Colonic mucosa (tissue), 4 donors: ENCODE results near the gene FKBP2. TPM values are rescaled to one million over a fixed set of nuclear protein-coding genes. Genes with fewer than 3 reads are reported as not detected.
A peak's percentile ranks its signal among the peaks of the same experiment; 100 is the strongest.

ENCODE experiments used
- DNase-seq: peaks from one replicate; pipeline ENCODE4 v3.0.0-alpha.2; 2020
- H3K27ac ChIP-seq: fragments of 200-600 bp; one replicate; pipeline ENCODE4 v1.8.0; 2021
- H3K27me3 ChIP-seq: fragments of 200-600 bp; one replicate; pipeline ENCODE4 v1.8.0; 2021
- H3K36me3 ChIP-seq: fragments of 200-600 bp; one replicate; pipeline ENCODE4 v1.8.0; 2021
- H3K4me1 ChIP-seq: fragments of 200-600 bp; one replicate; pipeline ENCODE4 v1.8.0; 2021; ENCODE audit warnings: mild to moderate bottlenecking
- H3K4me3 ChIP-seq: fragments of 200-600 bp; one replicate; pipeline ENCODE4 v1.8.0; 2021
- H3K9ac ChIP-seq, 2 donors: one replicate each; pipeline ENCODE4 v1.7.0; 2013; ENCODE audit warnings: control low read depth in 2 of 2, low read depth in 2 of 2, low read length in 2 of 2
- H3K9me3 ChIP-seq: fragments of 200-600 bp; one replicate; pipeline ENCODE4 v1.8.0; 2021
- CTCF ChIP-seq: fragments of 200-600 bp; IDR thresholded peaks from one replicate; pipeline ENCODE4 v1.8.0; 2022; ENCODE audit warnings: antibody characterized with exemption, mild to moderate bottlenecking
- intact Hi-C: fragments of 100-400 bp; cut with DNase I; formaldehyde crosslinking; loops from one replicate; pipeline ENCODE4 v1.14.1; 2022
- total RNA-seq, 2 donors: library from RNA; stranded (reverse); fragmentation: NEBNext Ultra II Directional in 1 of 2; extraction: Animal tissue kit (Norgen Biotek cat#: 25700) in 1 of 2; gene quantifications; one replicate each; pipeline ENCODE4 v1.2.1, GENCODE V29; 2021
- donor health status: healthy.
- donor health status: DM: no; HTN: no; CAD: no.
- donor health status: DM: no; HTN: no; CAD: no.

Gene FKBP2
- total RNA-seq, 2 donors from 2014 or later = 71.7 to 104 TPM

DNA sequence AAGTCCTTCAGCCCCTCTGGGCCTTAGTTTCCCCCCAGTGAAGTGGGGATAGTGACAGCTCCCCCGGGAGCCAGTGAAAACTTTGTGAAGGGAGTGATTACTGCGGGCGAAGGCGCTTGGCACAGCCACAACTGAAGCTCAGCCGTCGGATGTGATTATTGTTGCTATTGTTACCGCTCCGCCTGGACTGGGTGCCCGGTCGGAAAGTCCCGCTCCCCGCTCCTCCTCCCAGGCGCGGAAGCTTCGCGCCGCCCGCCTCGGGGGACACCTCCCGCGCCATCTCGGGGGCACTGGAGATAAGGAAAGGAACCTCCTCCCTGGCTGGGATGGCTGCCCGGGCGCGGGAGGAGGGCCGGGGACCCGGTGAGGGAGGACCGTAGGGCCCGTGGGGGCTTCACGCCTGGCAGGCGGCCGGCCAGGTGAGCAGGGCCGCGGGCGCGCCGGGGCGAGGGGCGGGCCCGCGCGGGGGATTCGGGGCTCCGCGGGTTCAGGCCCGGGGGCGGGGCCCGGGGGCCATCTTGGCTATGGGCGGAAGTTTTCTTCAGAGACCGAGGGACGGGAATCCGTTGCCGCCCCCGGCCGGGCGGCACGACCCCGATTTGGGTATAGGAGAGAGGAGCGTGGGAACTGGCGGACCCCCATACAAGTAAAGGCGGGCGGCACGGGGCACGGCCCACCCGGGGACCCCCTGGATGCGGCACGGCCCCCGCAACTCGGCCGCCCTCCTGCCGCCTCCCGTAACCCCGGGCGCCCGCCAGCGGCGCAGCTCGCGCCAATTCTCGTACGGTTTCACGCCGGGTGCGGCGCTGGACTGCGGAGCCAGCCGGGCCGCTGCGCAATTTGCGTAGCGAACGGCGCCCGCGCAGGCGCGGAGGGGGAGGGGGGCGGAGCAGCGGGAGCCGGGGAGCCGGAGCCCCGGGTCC is 44.3 kb downstream of the FKBP2 start, which contains the start of gene GPR137:
Gene GPR137, plus strand, starts transcription at position 887 of the 923 bp plus-strand sequence. CDS start 677 bp downstream, outside the sequence.
- Histone ChIP-seq H3K4me3 (peak within 1 kb of the TSS; percentile 77), H3K27me3 (peaks cover 2% of the 10 kb centered on the region), H3K27ac (peak within 1 kb of the TSS; percentile 96), H3K9ac (peak within 1 kb of the TSS; percentile 88 to 94), H3K9me3 (no peaks in the 10 kb centered on the region), H3K36me3 (no peaks in the 10 kb centered on the region), H3K4me1 (peaks cover 11% of the 10 kb centered on the region)
- peak; percentile 91 for DNase-seq
- intact Hi-C loops = no loop called here
- no peak for TF ChIP-seq CTCF

- H3K27ac ChIP-seq = peak overlapping the region; percentile 96
- peaks cover 11% of the 10 kb centered on the region for H3K4me1 ChIP-seq
- H3K9ac ChIP-seq = peak overlapping the region; percentile 84 to 88
Observed at GRCh38 chr11:64285885-64286800, 45.2 kb downstream of the FKBP2 start.

DNA sequence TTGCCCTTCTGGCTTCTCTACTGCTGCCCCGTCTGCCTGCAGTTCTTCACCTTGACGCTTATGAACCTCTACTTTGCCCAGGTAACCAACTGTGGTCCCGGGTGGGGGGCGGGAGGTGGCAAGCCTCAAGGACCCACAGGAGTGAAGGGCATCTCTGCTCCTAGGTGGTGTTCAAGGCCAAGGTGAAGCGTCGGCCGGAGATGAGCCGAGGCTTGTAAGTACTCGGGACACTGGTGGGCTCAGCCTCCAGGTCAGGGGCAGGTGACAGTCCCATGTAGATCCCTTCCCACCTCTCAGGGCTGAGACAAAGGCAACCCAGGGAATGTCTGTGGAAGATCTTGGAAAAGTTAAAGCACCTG is 45.9 kb downstream of the FKBP2 start:
- Histone ChIP-seq H3K27me3 (peaks cover 18% of the 10 kb centered on the region), H3K4me3 (no peak overlapping the region), H3K9me3 (no peaks in the 10 kb centered on the region), H3K9ac (peak overlapping the region in 1 of 2 donors; percentile 84), H3K4me1 (peaks cover 11% of the 10 kb centered on the region), H3K27ac (no peak overlapping the region), H3K36me3 (no peaks in the 10 kb centered on the region)
- DNase-seq = no peak
- intact Hi-C loops = no loop called here
- no peak for TF ChIP-seq CTCF

More at GRCh38 chr11:64285885-64286800, 45.2 kb downstream of the FKBP2 start:
- H3K9me3 ChIP-seq = no peaks in the 10 kb centered on the region
- no peaks in the 10 kb centered on the region for H3K36me3 ChIP-seq
- peaks cover 12% of the 10 kb centered on the region for H3K27me3 ChIP-seq
- intact Hi-C loops = no loop called here
- H3K4me3 ChIP-seq = peak overlapping the region; percentile 77
- no peak for DNase-seq
- TF ChIP-seq CTCF = no peak

- no peaks in the 10 kb centered on the region for H3K36me3 ChIP-seq
- H3K27me3 ChIP-seq = peaks cover 28% of the 10 kb centered on the region
- peaks cover 14% of the 10 kb centered on the region for H3K4me1 ChIP-seq
- no peak for DNase-seq
- no peaks in the 10 kb centered on the region for H3K9me3 ChIP-seq
- H3K27ac ChIP-seq = no peak overlapping the region
- no peak overlapping the region for H3K4me3 ChIP-seq
- no peak for TF ChIP-seq CTCF
- H3K9ac ChIP-seq = no peak overlapping the region
- intact Hi-C loops = no loop called here
Observed at GRCh38 chr11:64287676-64288352, 46.9 kb downstream of the FKBP2 start.

DNA sequence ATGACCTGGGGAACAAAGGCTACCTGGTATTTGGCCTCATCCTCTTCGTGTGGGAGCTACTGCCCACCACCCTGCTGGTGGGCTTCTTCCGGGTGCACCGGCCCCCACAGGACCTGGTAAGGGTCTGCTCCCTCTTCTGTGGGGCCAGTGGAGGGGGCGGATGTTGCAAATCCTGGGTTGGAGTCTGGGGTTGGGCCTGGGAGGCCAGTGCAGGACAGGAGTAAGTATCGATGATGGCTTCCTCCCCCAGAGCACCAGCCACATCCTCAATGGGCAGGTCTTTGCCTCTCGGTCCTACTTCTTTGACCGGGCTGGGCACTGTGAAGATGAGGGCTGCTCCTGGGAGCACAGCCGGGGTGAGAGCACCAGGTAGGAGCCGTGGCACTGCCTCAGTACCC is 47.5 kb downstream of the FKBP2 start:
- Histone ChIP-seq H3K4me1 (peaks cover 11% of the 10 kb centered on the region), H3K36me3 (no peaks in the 10 kb centered on the region), H3K4me3 (no peak overlapping the region), H3K27ac (no peak overlapping the region), H3K9me3 (no peaks in the 10 kb centered on the region), H3K9ac (no peak overlapping the region), H3K27me3 (peaks cover 34% of the 10 kb centered on the region)
- intact Hi-C loops = no loop called here
- no peak for DNase-seq
- no peak for TF ChIP-seq CTCF
